Breast epithelium (tissue), 3 donors: ENCODE measurements around the gene CES4A.

Experiments
- POLR2A ChIP-seq: fragments of 450-650 bp; IDR thresholded peaks from one replicate; pipeline ENCODE4 v1.6.1; 2016; ENCODE audit warnings: antibody characterized with exemption, mild to moderate bottlenecking, moderate library complexity
- POLR2AphosphoS5 ChIP-seq, 3 donors: sonication (generic); formaldehyde crosslinking; IDR thresholded peaks; one replicate each; pipeline ENCODE4 v1.6.1; 2017; ENCODE audit warnings: antibody characterized with exemption in 3 of 3
- TF ChIP-seq, protein P1 (sequence below), 3 donors: fragments of 450-650 bp; IDR thresholded peaks; one replicate each; pipeline ENCODE4 v1.5.1; 2016 to 2017; ENCODE audit warnings: antibody characterized with exemption in 3 of 3, mild to moderate bottlenecking in 3 of 3, moderate library complexity in 3 of 3

DNA sequence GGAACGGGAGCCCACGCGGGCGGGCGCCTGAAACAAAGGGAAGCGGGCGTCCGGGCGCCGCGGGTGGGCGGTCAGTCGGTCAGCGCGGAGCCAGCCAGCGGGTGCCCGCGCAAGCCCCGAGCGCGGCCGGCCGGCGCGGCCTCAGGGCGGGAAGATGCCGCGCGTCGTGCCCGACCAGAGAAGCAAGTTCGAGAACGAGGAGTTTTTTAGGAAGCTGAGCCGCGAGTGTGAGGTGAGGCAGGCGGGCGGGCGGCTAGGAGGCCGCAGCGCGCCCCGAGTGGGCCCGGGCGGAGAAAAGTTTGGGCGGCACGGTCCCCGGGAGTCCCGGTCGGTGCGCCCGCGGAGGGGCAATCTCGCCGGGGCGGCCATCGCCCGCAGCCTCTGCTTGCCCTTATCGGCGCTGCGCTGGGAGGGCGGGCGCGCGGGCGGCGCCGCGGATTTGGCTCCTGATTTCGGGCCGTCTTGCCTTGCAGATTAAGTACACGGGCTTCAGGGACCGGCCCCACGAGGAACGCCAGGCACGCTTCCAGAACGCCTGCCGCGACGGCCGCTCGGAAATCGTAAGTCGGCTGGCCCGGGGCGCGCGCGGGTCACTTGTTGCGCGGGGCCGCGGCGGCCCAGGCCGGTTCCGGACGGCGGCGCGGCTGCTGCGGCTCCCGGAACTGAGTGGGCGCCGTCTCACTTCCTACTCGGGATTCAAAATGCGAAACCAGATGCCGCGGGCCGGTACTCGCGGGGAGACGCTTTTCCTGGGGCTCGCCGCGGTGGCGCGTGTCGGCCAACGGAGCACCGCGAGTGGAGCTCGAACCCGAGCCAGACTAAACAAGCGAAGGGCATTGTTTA is 41.1 kb downstream of the CES4A start:
- TF ChIP-seq POLR2AphosphoS5 (IDR thresholded peaks at IDR 0.05) = peak in 2 of 3 donors; percentile 28 to 42
- TF ChIP-seq, protein P1, sequence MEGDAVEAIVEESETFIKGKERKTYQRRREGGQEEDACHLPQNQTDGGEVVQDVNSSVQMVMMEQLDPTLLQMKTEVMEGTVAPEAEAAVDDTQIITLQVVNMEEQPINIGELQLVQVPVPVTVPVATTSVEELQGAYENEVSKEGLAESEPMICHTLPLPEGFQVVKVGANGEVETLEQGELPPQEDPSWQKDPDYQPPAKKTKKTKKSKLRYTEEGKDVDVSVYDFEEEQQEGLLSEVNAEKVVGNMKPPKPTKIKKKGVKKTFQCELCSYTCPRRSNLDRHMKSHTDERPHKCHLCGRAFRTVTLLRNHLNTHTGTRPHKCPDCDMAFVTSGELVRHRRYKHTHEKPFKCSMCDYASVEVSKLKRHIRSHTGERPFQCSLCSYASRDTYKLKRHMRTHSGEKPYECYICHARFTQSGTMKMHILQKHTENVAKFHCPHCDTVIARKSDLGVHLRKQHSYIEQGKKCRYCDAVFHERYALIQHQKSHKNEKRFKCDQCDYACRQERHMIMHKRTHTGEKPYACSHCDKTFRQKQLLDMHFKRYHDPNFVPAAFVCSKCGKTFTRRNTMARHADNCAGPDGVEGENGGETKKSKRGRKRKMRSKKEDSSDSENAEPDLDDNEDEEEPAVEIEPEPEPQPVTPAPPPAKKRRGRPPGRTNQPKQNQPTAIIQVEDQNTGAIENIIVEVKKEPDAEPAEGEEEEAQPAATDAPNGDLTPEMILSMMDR (IDR thresholded peaks at IDR 0.05) = no peak
- TF ChIP-seq POLR2A = no peak
